Embryonic facial prominence (tissue), 1 donor: ENCODE results near the gene ADCY5.

Experiments
- DNase-seq: peaks from one replicate; pipeline ENCODE4 v3.0.0-alpha.2; 2016; ENCODE audit errors: extremely low spot score

The ADCY5 gene

GRCh38 chr3:123429362-123430125 is 19.3 kb downstream of the ADCY5 start:
- no peak for DNase-seq

- DNase-seq, result no peak
Observed at GRCh38 chr3:123424999-123425712, 23.7 kb downstream of the ADCY5 start.

GRCh38 chr3:123424321-123424998 is 24.4 kb downstream of the ADCY5 start:
- DNase-seq, result no peak

- DNase-seq, result no peak
Observed at GRCh38 chr3:123423806-123424205, 25.1 kb downstream of the ADCY5 start.

GRCh38 chr3:123423031-123423430 is 25.9 kb downstream of the ADCY5 start:
- no peak for DNase-seq

GRCh38 chr3:123422457-123422856 is 26.4 kb downstream of the ADCY5 start:
- no peak for DNase-seq

GRCh38 chr3:123421353-123422174 is 27.3 kb downstream of the ADCY5 start:
- DNase-seq, result no peak

- no peak for DNase-seq
Observed at GRCh38 chr3:123420416-123420968, 28.4 kb downstream of the ADCY5 start.

GRCh38 chr3:123419850-123420297 is 29.0 kb downstream of the ADCY5 start:
- no peak for DNase-seq

GRCh38 chr3:123419181-123419849 is 29.6 kb downstream of the ADCY5 start:
- DNase-seq, result no peak

GRCh38 chr3:123416647-123417046 is 32.2 kb downstream of the ADCY5 start:
- no peak for DNase-seq

GRCh38 chr3:123416173-123416572 is 32.7 kb downstream of the ADCY5 start:
- no peak for DNase-seq

- no peak for DNase-seq
Observed at GRCh38 chr3:123414973-123415775, 33.7 kb downstream of the ADCY5 start.

- DNase-seq, result peak; percentile 30
Observed at GRCh38 chr3:123412811-123413604, 35.9 kb downstream of the ADCY5 start.

- no peak for DNase-seq
Observed at GRCh38 chr3:123412076-123412475, 36.8 kb downstream of the ADCY5 start.

GRCh38 chr3:123411340-123412040 is 37.4 kb downstream of the ADCY5 start:
- DNase-seq, result no peak

- no peak for DNase-seq
Observed at GRCh38 chr3:123410149-123410515, 38.8 kb downstream of the ADCY5 start.

- DNase-seq, result no peak
Observed at GRCh38 chr3:123409443-123410148, 39.3 kb downstream of the ADCY5 start.
